CD4-positive, alpha-beta T cell (primary cell): ENCODE results near the gene ATG2A. TPM values are rescaled to one million over a fixed set of nuclear protein-coding genes. Genes with fewer than 3 reads are reported as not detected.

ENCODE experiments used
- ATAC-seq: fragments of 200-7000 bp; cut with Tn5 transposase; one replicate; pipeline ENCODE4 v1.10.0; 2022; ENCODE audit warnings: mild to moderate bottlenecking; ENCODE audit not compliant: poor library complexity
- CTCF ChIA-PET: fragments of 350-600 bp; sonication (Branson Sonifier 250); formaldehyde crosslinking; loops from one replicate; lab custom pipeline; 2021; ENCODE audit warnings: antibody characterized with exemption, inconsistent platforms; lab: Charles Lee
- POLR2A ChIA-PET: fragments of 350-600 bp; sonication (Branson Sonifier 250); formaldehyde crosslinking; loops from one replicate; lab custom pipeline; 2021; ENCODE audit warnings: antibody characterized with exemption, inconsistent platforms; lab: Charles Lee
- DNase-seq, 14 experiments: peaks; one replicate each; pipeline ENCODE4 v3.0.0-alpha.2; 2013 to 2020; ENCODE audit warnings: mixed read lengths in 2 of 14
- H3K27ac ChIP-seq, 2 donors: one replicate each; pipeline versions ENCODE4 v1.5.1 to v1.7.0; 2013; ENCODE audit warnings: low read length in 2 of 2, low read depth in 1 of 2, mild to moderate bottlenecking in 1 of 2
- H3K27me3 ChIP-seq, 2 experiments: 1 replicate in 1 of 2; 2 replicates in 1 of 2; pipeline versions ENCODE4 v1.6.1 to v1.7.0; 2013; ENCODE audit warnings: low read length in 2 of 2, control low read depth in 1 of 2, mild to moderate bottlenecking in 1 of 2, moderate library complexity in 1 of 2; ENCODE audit not compliant: insufficient read depth in 2 of 2, control insufficient read depth in 1 of 2
- H3K36me3 ChIP-seq: one replicate; pipeline ENCODE4 v1.6.1; 2013; ENCODE audit warnings: low read length, control low read depth; ENCODE audit not compliant: insufficient read depth
- H3K4me1 ChIP-seq: one replicate; pipeline ENCODE4 v1.6.1; 2013; ENCODE audit warnings: low read length, control low read depth; ENCODE audit not compliant: insufficient read depth
- H3K4me3 ChIP-seq: one replicate; pipeline ENCODE4 v1.5.1; 2013; ENCODE audit warnings: mild to moderate bottlenecking, low read length, moderate library complexity
- H3K9me3 ChIP-seq, 2 experiments: 1 replicate in 1 of 2; 2 replicates in 1 of 2; pipeline versions ENCODE4 v1.6.1 to v1.7.0; 2013; ENCODE audit warnings: low read length in 2 of 2, mild to moderate bottlenecking in 2 of 2, control low read depth in 1 of 2, moderate library complexity in 1 of 2; ENCODE audit not compliant: control insufficient read depth in 1 of 2, insufficient read depth in 1 of 2
- H3K27ac Mint-ChIP-seq: one replicate; pipeline ENCODE4 v1.8.0; 2020; ENCODE audit warnings: mixed read lengths
- H3K27me3 Mint-ChIP-seq: one replicate; pipeline ENCODE4 v1.8.0; 2021; ENCODE audit warnings: mixed read lengths
- H3K36me3 Mint-ChIP-seq: one replicate; pipeline ENCODE4 v1.8.0; 2021; ENCODE audit warnings: low read depth, mixed read lengths
- H3K4me1 Mint-ChIP-seq: one replicate; pipeline ENCODE4 v1.8.0; 2021; ENCODE audit warnings: low read depth, mixed read lengths
- H3K4me3 Mint-ChIP-seq: one replicate; pipeline ENCODE4 v1.8.0; 2020; ENCODE audit warnings: mild to moderate bottlenecking, mixed read lengths
- H3K9me3 Mint-ChIP-seq: one replicate; pipeline ENCODE4 v1.8.0; 2020; ENCODE audit warnings: mixed read lengths
- CTCF ChIP-seq: fragments of 200-600 bp; IDR thresholded peaks from one replicate; pipeline ENCODE4 v1.8.0; 2022; ENCODE audit warnings: antibody characterized with exemption, mild to moderate bottlenecking
- intact Hi-C, 2 experiments: fragments of 100-400 bp; cut with DNase I in 1 of 2; cut with micrococcal nuclease in 1 of 2; formaldehyde crosslinking; loops; one replicate each; pipeline versions ENCODE4 v1.15.1 to v1.9.0; 2023 to 2025; cut with DNase I, micrococcal nuclease
- total RNA-seq, 174 experiments: library from RNA in 2 of 174; stranded (reverse) in 2 of 174; gene quantifications; one replicate each; pipeline ENCODE4 v1.2.3 and lab custom pipeline; 2021 to 2026

The ATG2A gene
- total RNA-seq, 2 experiments from 2014 or later = 189 to 198 TPM

DNA sequence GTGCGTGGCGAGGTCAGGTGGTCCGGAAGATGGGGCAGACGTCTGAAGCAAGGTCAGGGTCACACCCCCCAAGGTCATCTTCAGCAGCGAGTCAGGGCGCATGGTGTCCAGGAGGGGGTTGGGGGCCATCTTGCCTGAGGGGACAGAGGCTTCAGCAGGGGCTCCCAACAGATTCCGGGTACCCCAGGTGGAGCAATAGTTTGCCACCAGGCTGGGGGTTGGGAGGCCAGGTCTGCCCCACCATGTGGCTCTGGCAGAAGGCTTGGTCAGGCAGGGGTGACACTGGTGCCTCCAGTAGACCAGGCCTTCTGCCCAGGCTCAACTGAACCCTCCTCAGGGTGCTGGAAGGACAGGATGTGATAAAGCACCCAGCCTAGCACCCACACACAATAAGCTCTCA, 5.9 kb downstream of the ATG2A start:
- no peak for TF ChIP-seq CTCF
- Mint-ChIP-seq H3K27me3 (no peaks in the 10 kb centered on the region), H3K4me1 (peaks cover 5% of the 10 kb centered on the region), H3K9me3 (no peaks in the 10 kb centered on the region), H3K4me3 (no peak overlapping the region), H3K36me3 (peaks cover 66% of the 10 kb centered on the region), H3K27ac (no peak overlapping the region)
- ATAC-seq (no peak), DNase-seq (peak in 1 of 14 experiments; percentile 22)
- Histone ChIP-seq H3K36me3 (peaks cover 76% of the 10 kb centered on the region), H3K4me1 (peaks cover 14% of the 10 kb centered on the region), H3K9me3 (no peaks in the 10 kb centered on the region), H3K4me3 (no peak overlapping the region), H3K27ac (no peak overlapping the region), H3K27me3 (no peaks in the 10 kb centered on the region)
- intact Hi-C loops = no loop called here
- CTCF ChIA-PET = no interaction called here
- POLR2A ChIA-PET = interaction anchor here (2.1 kb wide), 1 partner anchor 13 kb away, joined by 5 read pairs; the partner anchor contains the start of gene PPP2R5B

GRCh38 chr11:64910451-64911093, 6.4 kb downstream of the ATG2A start:
- no peaks in the 10 kb centered on the region for H3K9me3 ChIP-seq
- peaks cover 9% of the 10 kb centered on the region for H3K4me1 ChIP-seq
- H3K36me3 ChIP-seq = peaks cover 81% of the 10 kb centered on the region
- H3K27ac ChIP-seq = no peak overlapping the region
- no peaks in the 10 kb centered on the region for H3K9me3 Mint-ChIP-seq
- intact Hi-C loops = no loop called here
- no peaks in the 10 kb centered on the region for H3K27me3 Mint-ChIP-seq
- H3K27ac Mint-ChIP-seq = no peak overlapping the region
- DNase-seq (peak in 1 of 14 experiments; percentile 22), ATAC-seq (no peak)
- no peak overlapping the region for H3K4me3 ChIP-seq
- H3K4me1 Mint-ChIP-seq = no peaks in the 10 kb centered on the region
- no peak overlapping the region for H3K4me3 Mint-ChIP-seq
- ChIA-PET POLR2A (no interaction called here), CTCF (no interaction called here)
- no peak for TF ChIP-seq CTCF
- H3K36me3 Mint-ChIP-seq = peaks cover 65% of the 10 kb centered on the region
- no peaks in the 10 kb centered on the region for H3K27me3 ChIP-seq

DNA sequence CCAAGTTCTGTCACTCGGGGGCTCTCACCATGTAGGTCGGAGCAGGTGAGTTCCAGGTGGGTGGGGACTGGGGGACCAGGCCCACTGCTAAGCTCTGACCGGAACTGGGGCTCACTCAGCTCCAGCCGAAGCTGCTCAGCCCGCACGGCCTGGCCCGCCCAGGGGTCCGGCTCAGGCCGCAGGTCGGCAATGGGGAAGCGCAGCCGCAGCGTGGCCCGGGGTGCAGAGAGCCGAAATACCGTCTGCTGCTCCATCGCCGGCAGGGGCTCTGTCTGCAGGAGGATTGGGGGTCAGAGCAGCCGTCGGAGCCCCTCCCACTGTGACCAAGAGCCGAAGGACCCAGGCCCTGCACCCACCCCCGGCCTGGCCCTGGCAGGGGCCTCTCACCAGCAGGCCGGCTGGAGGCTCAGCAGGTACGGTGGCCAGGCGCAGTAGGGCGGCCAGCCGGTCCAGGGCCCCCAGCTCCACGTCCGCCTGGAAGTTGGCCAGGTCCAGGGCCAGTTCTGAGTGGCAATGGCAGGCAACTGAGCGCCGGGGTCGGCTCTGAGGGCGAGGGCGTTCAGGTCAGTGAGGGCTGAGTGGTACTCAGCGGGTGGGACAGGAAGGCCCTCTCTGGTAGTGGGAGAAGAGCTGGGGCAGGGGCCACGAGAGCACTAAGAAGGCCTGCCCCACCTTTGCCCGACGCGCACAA, 7.2 kb downstream of the ATG2A start:
- H3K9me3 Mint-ChIP-seq = no peaks in the 10 kb centered on the region
- no peak overlapping the region for H3K4me3 ChIP-seq
- H3K27me3 Mint-ChIP-seq = no peaks in the 10 kb centered on the region
- intact Hi-C loops = no loop called here
- peaks cover 72% of the 10 kb centered on the region for H3K36me3 Mint-ChIP-seq
- no peak overlapping the region for H3K27ac ChIP-seq
- H3K27me3 ChIP-seq = no peaks in the 10 kb centered on the region
- H3K27ac Mint-ChIP-seq = no peak overlapping the region
- H3K9me3 ChIP-seq = no peaks in the 10 kb centered on the region
- peaks cover 89% of the 10 kb centered on the region for H3K36me3 ChIP-seq
- H3K4me1 Mint-ChIP-seq = no peaks in the 10 kb centered on the region
- ChIA-PET CTCF (no interaction called here), POLR2A (no interaction called here)
- no peak overlapping the region for H3K4me3 Mint-ChIP-seq
- no peak for TF ChIP-seq CTCF
- peaks cover under 1% of the 10 kb centered on the region for H3K4me1 ChIP-seq
- no peak for ATAC-seq
- peak in 1 of 14 experiments; percentile 27 for DNase-seq
